Esophagus (tissue), 2 donors: ENCODE data around the gene GSK3B. TPM values are rescaled to one million over a fixed set of nuclear protein-coding genes. Genes with fewer than 3 reads are reported as not detected.
"Not testable (repeated sequence)": the region's sequence is repeated elsewhere in the genome, so short reads cannot be mapped to it uniquely, and the experiment has no call there.

ENCODE experiments used
- H3K27ac ChIP-seq, 2 donors: one replicate each; pipeline ENCODE4 v1.5.1; 2013; ENCODE audit warnings: low read depth in 2 of 2, mild to moderate bottlenecking in 2 of 2, inconsistent platforms in 1 of 2, low read length in 1 of 2, moderate library complexity in 1 of 2
- H3K27me3 ChIP-seq, 2 donors: one replicate each; pipeline ENCODE4 v1.6.1; 2013; ENCODE audit warnings: low read length in 2 of 2, control low read depth in 1 of 2, mild to moderate bottlenecking in 1 of 2; ENCODE audit not compliant: insufficient read depth in 2 of 2, control insufficient read depth in 1 of 2
- H3K36me3 ChIP-seq, 2 donors: one replicate each; pipeline ENCODE4 v1.6.1; 2013; ENCODE audit warnings: low read length in 1 of 2; ENCODE audit not compliant: control insufficient read depth in 2 of 2, insufficient read depth in 2 of 2
- H3K4me1 ChIP-seq, 2 donors: one replicate each; pipeline ENCODE4 v1.6.1; 2013; ENCODE audit warnings: low read length in 1 of 2; ENCODE audit not compliant: control insufficient read depth in 2 of 2, insufficient read depth in 2 of 2
- H3K4me3 ChIP-seq, 2 donors: one replicate each; pipeline ENCODE4 v1.5.1; 2013; ENCODE audit warnings: low read length in 2 of 2, mild to moderate bottlenecking in 2 of 2, low read depth in 1 of 2, moderate library complexity in 1 of 2
- H3K9me3 ChIP-seq, 2 donors: one replicate each; pipeline ENCODE4 v1.6.1; 2013; ENCODE audit warnings: mild to moderate bottlenecking in 2 of 2, low read depth in 1 of 2, low read length in 1 of 2, moderate library complexity in 1 of 2; ENCODE audit not compliant: control insufficient read depth in 2 of 2, insufficient read depth in 1 of 2
- WGBS, 2 donors: extraction: QIAGEN DNeasy Blood & Tissue Kit; methylation state at CpG; one replicate each; pipeline ENCODE4 v1.1.7; 2013; 5-methylcytosine and 5-hydroxymethylcytosine counted together
- polyA plus RNA-seq, 2 donors: library from polyadenylated mRNA; stranded (reverse); fragments of 200-250 nt; gene quantifications; one replicate each; pipeline ENCODE4 v1.2.3, GENCODE V29; 2013
- donor health status: healthy with polysubstance abuse.
- donor health status: Bipolar disorder and iron deficiency.

GSK3B gene
- polyA plus RNA-seq, 2 donors, result 8.8 to 12.0 TPM

GRCh38 chr3:119998166-119998565, 96.1 kb downstream of the GSK3B start:
- no peaks in the 10 kb centered on the region for H3K4me1 ChIP-seq
- H3K36me3 ChIP-seq, result peaks cover 0 to 4% of the 10 kb centered on the region in 2 donors
- no peak overlapping the region for H3K4me3 ChIP-seq
- H3K9me3 ChIP-seq, result no peaks in the 10 kb centered on the region
- WGBS, 2 donors, result 90 to 99% methylated on average over 1 of the region's 1 CpG
- no peak overlapping the region for H3K27ac ChIP-seq
- H3K27me3 ChIP-seq, result no peaks in the 10 kb centered on the region

GRCh38 chr3:119990888-119991287, 103.4 kb downstream of the GSK3B start:
- Histone ChIP-seq H3K36me3 (no peaks in the 10 kb centered on the region), H3K4me1 (no peaks in the 10 kb centered on the region), H3K27me3 (no peaks in the 10 kb centered on the region), H3K27ac (no peak overlapping the region), H3K4me3 (no peak overlapping the region), H3K9me3 (no peaks in the 10 kb centered on the region)

- Histone ChIP-seq H3K27ac (no peak overlapping the region), H3K4me1 (no peaks in the 10 kb centered on the region), H3K4me3 (no peak overlapping the region), H3K36me3 (no peaks in the 10 kb centered on the region), H3K27me3 (no peaks in the 10 kb centered on the region), H3K9me3 (no peaks in the 10 kb centered on the region)
- WGBS, 2 donors, result 97 to 98% methylated on average over 8 of the region's 8 CpGs
Observed at GRCh38 chr3:119989981-119990655, 104.1 kb downstream of the GSK3B start.

GRCh38 chr3:119986812-119987211, 107.4 kb downstream of the GSK3B start:
- not testable (repeated sequence) for H3K27me3 ChIP-seq, H3K36me3 ChIP-seq, H3K4me3 ChIP-seq, H3K27ac ChIP-seq, H3K4me1 ChIP-seq, H3K9me3 ChIP-seq
- 93 to 98% methylated on average over 4 of the region's 4 CpGs for WGBS, 2 donors

GRCh38 chr3:119981386-119981785, 112.9 kb downstream of the GSK3B start:
- Histone ChIP-seq H3K36me3 (no peaks in the 10 kb centered on the region), H3K4me3 (no peak overlapping the region), H3K27ac (no peak overlapping the region), H3K4me1 (no peaks in the 10 kb centered on the region), H3K9me3 (no peaks in the 10 kb centered on the region), H3K27me3 (no peaks in the 10 kb centered on the region)
- 95 to 99% methylated on average over 14 of the region's 14 CpGs for WGBS, 2 donors

GRCh38 chr3:119978554-119979208, 115.6 kb downstream of the GSK3B start:
- 90 to 92% methylated on average over 11 of the region's 11 CpGs for WGBS, 2 donors
- no peaks in the 10 kb centered on the region for H3K9me3 ChIP-seq

GRCh38 chr3:119977353-119977752, 116.9 kb downstream of the GSK3B start:
- Histone ChIP-seq H3K36me3 (no peaks in the 10 kb centered on the region), H3K9me3 (no peaks in the 10 kb centered on the region), H3K4me1 (no peaks in the 10 kb centered on the region), H3K27ac (no peak overlapping the region), H3K4me3 (no peak overlapping the region), H3K27me3 (no peaks in the 10 kb centered on the region)
- WGBS, 2 donors, result 81 to 93% methylated on average over 1 of the region's 1 CpG

More at GRCh38 chr3:119978554-119979208, 115.6 kb downstream of the GSK3B start:
- Histone ChIP-seq H3K27ac (no peak overlapping the region), H3K4me1 (no peaks in the 10 kb centered on the region), H3K4me3 (no peak overlapping the region), H3K27me3 (no peaks in the 10 kb centered on the region), H3K36me3 (no peaks in the 10 kb centered on the region)

- no peaks in the 10 kb centered on the region for H3K36me3 ChIP-seq
- H3K27ac ChIP-seq, result no peak overlapping the region
- H3K9me3 ChIP-seq, result no peaks in the 10 kb centered on the region
- H3K4me3 ChIP-seq, result no peak overlapping the region
- H3K27me3 ChIP-seq, result no peaks in the 10 kb centered on the region
- H3K4me1 ChIP-seq, result no peaks in the 10 kb centered on the region
- WGBS, 2 donors, result 71 to 81% methylated on average over 1 of the region's 1 CpG
Observed at GRCh38 chr3:119976214-119976613, 118.0 kb downstream of the GSK3B start.

- H3K4me1 ChIP-seq, result no peaks in the 10 kb centered on the region
- H3K27me3 ChIP-seq, result no peaks in the 10 kb centered on the region
- no peaks in the 10 kb centered on the region for H3K9me3 ChIP-seq
- H3K4me3 ChIP-seq, result no peak overlapping the region
- 56 to 69% methylated on average over 2 of the region's 2 CpGs for WGBS, 2 donors
- no peak overlapping the region for H3K27ac ChIP-seq
- no peaks in the 10 kb centered on the region for H3K36me3 ChIP-seq
Observed at GRCh38 chr3:119974656-119975055, 119.6 kb downstream of the GSK3B start.
